ENCODE data around the gene REM2.

GRCh38 chr14:22906073-22906472 lies 23.1 kb downstream of the REM2 start:
- TF ChIP-seq, protein P1, sequence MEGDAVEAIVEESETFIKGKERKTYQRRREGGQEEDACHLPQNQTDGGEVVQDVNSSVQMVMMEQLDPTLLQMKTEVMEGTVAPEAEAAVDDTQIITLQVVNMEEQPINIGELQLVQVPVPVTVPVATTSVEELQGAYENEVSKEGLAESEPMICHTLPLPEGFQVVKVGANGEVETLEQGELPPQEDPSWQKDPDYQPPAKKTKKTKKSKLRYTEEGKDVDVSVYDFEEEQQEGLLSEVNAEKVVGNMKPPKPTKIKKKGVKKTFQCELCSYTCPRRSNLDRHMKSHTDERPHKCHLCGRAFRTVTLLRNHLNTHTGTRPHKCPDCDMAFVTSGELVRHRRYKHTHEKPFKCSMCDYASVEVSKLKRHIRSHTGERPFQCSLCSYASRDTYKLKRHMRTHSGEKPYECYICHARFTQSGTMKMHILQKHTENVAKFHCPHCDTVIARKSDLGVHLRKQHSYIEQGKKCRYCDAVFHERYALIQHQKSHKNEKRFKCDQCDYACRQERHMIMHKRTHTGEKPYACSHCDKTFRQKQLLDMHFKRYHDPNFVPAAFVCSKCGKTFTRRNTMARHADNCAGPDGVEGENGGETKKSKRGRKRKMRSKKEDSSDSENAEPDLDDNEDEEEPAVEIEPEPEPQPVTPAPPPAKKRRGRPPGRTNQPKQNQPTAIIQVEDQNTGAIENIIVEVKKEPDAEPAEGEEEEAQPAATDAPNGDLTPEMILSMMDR (IDR thresholded peaks at IDR 0.05; ENCODE audit: low read length), result no peak
- TF ChIP-seq EZH2 (optimal IDR thresholded peaks at IDR 0.05; ENCODE audit: low read depth, low read length) (no peak), EZH2phosphoT487 (IDR thresholded peaks at IDR 0.05; ENCODE audit: low read length) (no peak)
